LNCaP clone FGC (cell line): ENCODE results near the gene OTUD7B.

Experiments used
- DNase-seq: peaks from one replicate; pipeline ENCODE4 v3.0.0-alpha.2; 2011; ENCODE audit warnings: low read depth
- H3K4me3 ChIP-seq: 2 replicates; pipeline ENCODE4 v1.5.1; 2011; ENCODE audit warnings: mild to moderate bottlenecking, low read depth, low read length, control low read depth
- CTCF ChIP-seq: IDR thresholded peaks from 2 replicates; pipeline ENCODE4 v1.5.1; 2012; ENCODE audit warnings: mild to moderate bottlenecking; ENCODE audit not compliant: control insufficient read depth, insufficient read depth; ENCODE audit errors: extremely low read depth

Gene OTUD7B

DNA sequence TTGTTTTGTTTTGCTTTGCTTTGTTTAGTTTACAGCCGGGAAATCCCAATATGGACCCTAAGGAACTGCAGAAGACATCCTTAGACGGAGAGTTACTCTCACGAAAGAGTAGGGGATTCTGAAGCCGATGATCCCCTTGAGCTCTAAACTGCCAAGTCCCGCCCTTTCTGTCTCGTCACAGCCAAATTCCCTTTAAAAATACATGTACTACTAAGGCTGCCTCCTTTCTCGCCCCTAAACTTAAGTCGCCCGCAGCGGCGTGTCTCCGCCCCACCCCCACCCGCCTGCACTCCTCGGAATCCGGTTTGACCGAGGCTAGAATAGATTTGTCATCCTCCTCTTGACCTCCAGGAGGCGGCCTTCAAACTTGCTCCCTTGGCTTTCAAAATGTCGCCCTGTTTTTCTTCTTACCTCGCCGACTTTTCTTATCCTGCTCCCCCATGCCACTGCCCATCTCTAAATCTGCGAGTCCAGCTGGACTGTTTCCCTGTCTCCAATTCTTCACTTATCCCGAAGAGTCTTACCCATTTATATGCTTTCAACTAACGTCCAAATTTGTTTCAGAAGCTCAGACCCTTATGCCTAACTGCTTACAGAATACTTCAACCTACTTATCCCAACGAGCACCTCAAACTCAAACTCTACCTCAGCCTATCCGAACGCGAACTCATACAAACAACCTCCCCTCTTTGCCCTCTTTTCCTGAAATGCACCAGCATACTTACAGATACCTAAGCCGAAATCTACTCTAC lies 122.1 kb downstream of the OTUD7B start:
- peak overlapping the region; percentile 73 for H3K4me3 ChIP-seq
- peak; percentile 56 for TF ChIP-seq CTCF

More for the DNA sequence above, 122.1 kb downstream of the OTUD7B start:
- DNase-seq: peak; percentile 79
